ENCODE results near the gene LARGE2. TPM values are rescaled to one million over a fixed set of nuclear protein-coding genes. Genes with fewer than 3 reads are reported as not detected.
A peak's percentile ranks its signal among the peaks of the same experiment; 100 is the strongest.

Gene LARGE2
- total RNA-seq, 3 donors from 2014 or later (not counting 1 experiment from before 2014, with no cell fraction given), result 0.40 to 1.7 (median 1.0) TPM

DNA sequence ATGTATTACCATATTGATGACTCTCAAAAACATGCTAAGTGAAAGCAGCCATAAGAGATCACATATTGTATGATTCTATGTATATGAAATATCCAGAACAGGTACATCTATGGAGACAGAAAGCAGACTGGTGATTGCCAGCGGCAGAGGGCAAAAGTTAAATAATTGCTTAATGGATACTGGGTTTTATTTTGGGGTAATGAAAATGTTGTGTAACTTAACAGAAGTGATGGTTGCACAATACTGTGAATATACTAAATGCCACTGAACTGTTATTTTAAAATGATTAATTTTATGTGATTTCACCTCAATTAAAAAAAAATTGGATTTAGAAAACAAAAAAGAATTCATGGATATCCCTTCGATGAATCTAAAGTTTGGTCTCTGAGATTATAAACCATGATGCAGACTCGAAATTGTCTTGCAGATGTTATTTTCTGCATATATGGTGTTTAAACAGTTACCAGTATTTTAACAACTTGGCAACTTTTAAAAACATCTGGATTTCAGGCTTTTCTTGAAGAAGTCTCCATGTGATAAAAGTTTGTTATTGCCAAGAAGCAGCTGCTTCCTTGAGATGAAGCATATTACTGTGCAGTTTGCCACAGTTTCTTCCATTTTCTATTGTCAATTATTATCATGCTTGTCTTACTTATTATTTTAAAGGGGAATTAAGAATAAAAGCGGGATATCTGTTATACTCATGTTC lies 38.1 kb downstream of the LARGE2 start:
- H3K4me3 ChIP-seq (ENCODE audit: low read length), result no peak overlapping the region
- 91% methylated on average over 3 of the region's 4 CpGs for WGBS (ENCODE audit: insufficient coverage)
- no peaks in the 10 kb centered on the region for H3K9me3 Mint-ChIP-seq
- peaks cover 30% of the 10 kb centered on the region for H3K36me3 ChIP-seq (ENCODE audit: control insufficient read depth, insufficient read depth, low read length)
- intact Hi-C loops (cut with micrococcal nuclease), result loop anchor here (10.0 kb wide), 1 partner anchor 164 kb away; the partner anchor contains the start of gene PHF21A
- H3K4me1 Mint-ChIP-seq, result peaks cover 6 to 9% of the 10 kb centered on the region in 2 donors
- no peaks in the 10 kb centered on the region for H3K9me3 ChIP-seq (ENCODE audit: control insufficient read depth, insufficient read depth, low read length)
- no peak for DNase-seq
- H3K27ac Mint-ChIP-seq, result no peak overlapping the region
- TF ChIP-seq CTCF (IDR thresholded peaks at IDR 0.05), result no peak
- H3K4me3 Mint-ChIP-seq, result no peak overlapping the region
- H3K4me1 ChIP-seq (ENCODE audit: control insufficient read depth, insufficient read depth, low read length), result no peaks in the 10 kb centered on the region
- H3K27me3 Mint-ChIP-seq (ENCODE audit: low read depth in 2 of 2), result no peaks in the 10 kb centered on the region
- H3K27me3 ChIP-seq (ENCODE audit: control insufficient read depth, insufficient read depth, low read length), result no peaks in the 10 kb centered on the region
- H3K36me3 Mint-ChIP-seq, result peaks cover 4% of the 10 kb centered on the region
- no peak overlapping the region for H3K27ac ChIP-seq (ENCODE audit: low read length)
- ATAC-seq, result no peak

GRCh38 chr11:45961751-45962240 lies 39.3 kb downstream of the LARGE2 start:
- Histone ChIP-seq H3K9me3 (ENCODE audit: control insufficient read depth, insufficient read depth, low read length) (no peaks in the 10 kb centered on the region), H3K27ac (ENCODE audit: low read length) (no peak overlapping the region), H3K36me3 (ENCODE audit: control insufficient read depth, insufficient read depth, low read length) (peaks cover 26% of the 10 kb centered on the region), H3K4me3 (ENCODE audit: low read length) (no peak overlapping the region), H3K27me3 (ENCODE audit: control insufficient read depth, insufficient read depth, low read length) (no peaks in the 10 kb centered on the region), H3K4me1 (ENCODE audit: control insufficient read depth, insufficient read depth, low read length) (no peaks in the 10 kb centered on the region)
- 81% methylated on average over 6 of the region's 7 CpGs for WGBS (ENCODE audit: insufficient coverage)
- TF ChIP-seq CTCF (IDR thresholded peaks at IDR 0.05), result no peak
- Mint-ChIP-seq H3K27me3 (ENCODE audit: low read depth in 2 of 2) (no peaks in the 10 kb centered on the region), H3K36me3 (no peaks in the 10 kb centered on the region), H3K4me1 (peaks cover under 1 to 9% of the 10 kb centered on the region in 2 donors), H3K27ac (no peak overlapping the region), H3K4me3 (no peak overlapping the region), H3K9me3 (no peaks in the 10 kb centered on the region)
- ATAC-seq (peak in 1 of 3 donors; percentile 50), DNase-seq (no peak)
- intact Hi-C loops (cut with micrococcal nuclease), result loop anchor here (10.0 kb wide), 1 partner anchor 163 kb away; the partner anchor contains the start of gene PHF21A

DNA sequence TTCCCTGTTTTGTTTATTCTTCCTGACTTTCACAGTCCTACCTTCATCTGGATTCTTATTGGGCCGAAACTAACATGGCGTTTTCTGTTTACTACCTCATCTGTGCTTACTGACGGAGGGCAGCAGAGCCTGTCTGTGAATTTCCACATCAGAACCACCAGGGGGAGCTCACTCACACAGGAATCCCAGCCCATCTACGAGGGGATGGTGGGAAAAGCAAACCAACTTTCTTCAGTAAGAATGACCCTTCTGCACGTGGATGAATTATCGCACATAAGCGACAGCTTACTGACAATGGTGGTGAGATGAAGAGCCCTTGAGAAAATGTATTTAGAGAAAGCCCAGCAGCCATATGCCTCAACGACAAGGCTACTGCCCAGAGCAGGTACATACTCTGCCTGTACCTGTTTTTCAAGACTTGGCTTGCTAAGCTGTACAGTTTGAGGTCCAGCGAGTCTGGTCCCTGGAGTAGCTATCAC lies 42.5 kb downstream of the LARGE2 start:
- Histone ChIP-seq H3K9me3 (ENCODE audit: control insufficient read depth, insufficient read depth, low read length) (no peaks in the 10 kb centered on the region), H3K4me1 (ENCODE audit: control insufficient read depth, insufficient read depth, low read length) (no peaks in the 10 kb centered on the region), H3K27me3 (ENCODE audit: control insufficient read depth, insufficient read depth, low read length) (no peaks in the 10 kb centered on the region), H3K4me3 (ENCODE audit: low read length) (no peak overlapping the region), H3K27ac (ENCODE audit: low read length) (no peak overlapping the region), H3K36me3 (ENCODE audit: control insufficient read depth, insufficient read depth, low read length) (peaks cover 43% of the 10 kb centered on the region)
- H3K9me3 Mint-ChIP-seq, result no peaks in the 10 kb centered on the region
- ATAC-seq (peak; percentile 88 to 99 (median 96)), DNase-seq (peak; percentile 36 to 90)
- no peaks in the 10 kb centered on the region for H3K27me3 Mint-ChIP-seq (ENCODE audit: low read depth in 2 of 2)
- peaks cover 21% of the 10 kb centered on the region for H3K36me3 Mint-ChIP-seq
- intact Hi-C loops (cut with micrococcal nuclease), result loop anchor here (1.0 to 10.0 kb wide), 3 partner anchors 41 to 343 kb away; partner anchors contain the start of gene PHF21A
- no peaks in the 10 kb centered on the region for H3K4me1 Mint-ChIP-seq
- 47% methylated on average over 9 of the region's 9 CpGs for WGBS (ENCODE audit: insufficient coverage)
- H3K4me3 Mint-ChIP-seq, result no peak overlapping the region
- H3K27ac Mint-ChIP-seq, result no peak overlapping the region
- peak; percentile 91 for TF ChIP-seq CTCF (IDR thresholded peaks at IDR 0.05)
